NOMO-1 treated with DMSO at 0.1 percent for 48 hours (cell line): ENCODE measurements around the gene MAMDC2.

Source experiments
- DNase-seq: peaks from one replicate; lab custom pipeline; 2025; ENCODE audit not compliant: unreplicated experiment; lab: John Stamatoyannopoulos, UW

The MAMDC2 gene

DNA sequence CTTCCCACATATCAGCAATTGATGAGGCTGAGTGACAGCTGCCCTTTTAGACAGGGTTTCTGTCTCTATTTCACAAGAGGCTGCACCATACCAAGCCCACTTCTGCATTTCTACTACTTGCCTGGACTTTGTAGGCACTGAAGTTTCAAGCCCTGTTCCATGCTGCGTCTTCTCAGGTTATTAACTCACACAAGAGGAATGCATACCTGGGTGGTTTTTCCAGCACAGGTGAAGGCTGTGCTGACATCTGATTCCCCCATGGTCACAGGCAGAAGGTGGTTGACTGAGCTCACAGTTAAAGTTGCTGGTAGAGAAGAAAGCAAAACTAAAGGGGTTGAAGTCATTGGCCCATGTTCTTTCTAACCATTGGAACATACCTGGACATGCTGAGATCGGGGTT lies 86.6 kb downstream of the MAMDC2 start:
- no peak for DNase-seq

DNA sequence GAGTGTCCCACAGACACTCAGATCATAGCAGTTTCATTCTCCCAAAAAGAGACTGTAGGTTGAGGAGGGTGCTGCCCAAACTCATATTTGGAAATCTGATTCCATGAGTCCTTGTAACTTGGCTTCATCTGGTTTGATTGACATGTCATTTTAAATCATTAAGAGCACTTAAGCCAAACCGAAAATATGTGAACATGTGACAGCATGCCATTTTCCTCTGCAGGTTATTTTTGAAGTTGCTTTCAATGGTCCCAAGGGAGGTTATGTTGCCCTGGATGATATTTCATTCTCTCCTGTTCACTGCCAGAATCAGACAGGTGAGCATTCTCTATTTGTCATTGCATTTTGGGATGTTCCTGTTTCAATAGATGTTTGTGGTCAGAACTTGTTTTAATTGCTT lies 87.6 kb downstream of the MAMDC2 start:
- no peak for DNase-seq

DNA sequence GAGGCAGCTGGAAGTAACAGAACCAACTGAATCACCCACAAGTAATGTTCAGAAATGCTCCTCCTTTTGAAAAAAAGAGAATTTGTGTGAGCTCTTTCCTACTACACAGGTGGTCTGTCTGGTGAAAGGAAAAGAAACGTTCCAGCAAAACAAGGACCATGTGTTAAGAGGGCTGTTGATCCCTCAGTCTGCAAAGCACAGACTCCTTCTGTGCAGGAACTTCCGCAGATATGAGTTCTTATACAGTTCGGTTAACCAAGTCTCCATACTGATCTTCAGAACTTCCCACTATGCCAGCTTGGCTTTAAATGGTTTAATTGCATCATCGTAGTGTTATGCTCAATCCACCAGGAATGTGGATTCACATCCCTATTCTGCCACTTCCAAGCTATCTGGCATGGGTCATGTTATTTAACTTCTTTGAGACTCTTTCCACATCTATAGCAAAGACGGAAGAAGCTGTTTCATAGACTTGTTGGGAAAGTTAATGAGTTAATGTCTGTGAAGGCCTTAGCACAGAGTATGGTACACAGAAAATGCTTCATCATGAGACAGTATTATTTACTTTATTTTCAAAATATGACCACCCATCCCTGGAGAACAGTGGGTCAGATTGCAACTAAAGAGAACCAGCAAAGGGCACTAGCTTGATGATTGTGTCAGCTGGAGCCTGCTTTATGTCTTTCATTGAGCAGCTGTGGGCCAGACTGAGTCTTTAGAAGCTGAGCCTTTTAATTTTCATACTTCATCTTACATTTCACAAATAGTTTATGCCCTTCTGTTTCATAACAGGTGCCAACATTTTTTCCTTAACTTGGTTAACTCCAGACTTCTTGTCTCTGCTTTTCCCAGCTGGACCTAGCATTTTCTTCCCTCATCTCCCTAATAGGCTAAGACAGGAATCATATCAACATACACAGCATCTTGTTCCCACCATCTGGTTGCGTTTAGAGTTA lies 89.9 kb downstream of the MAMDC2 start:
- no peak for DNase-seq

DNA sequence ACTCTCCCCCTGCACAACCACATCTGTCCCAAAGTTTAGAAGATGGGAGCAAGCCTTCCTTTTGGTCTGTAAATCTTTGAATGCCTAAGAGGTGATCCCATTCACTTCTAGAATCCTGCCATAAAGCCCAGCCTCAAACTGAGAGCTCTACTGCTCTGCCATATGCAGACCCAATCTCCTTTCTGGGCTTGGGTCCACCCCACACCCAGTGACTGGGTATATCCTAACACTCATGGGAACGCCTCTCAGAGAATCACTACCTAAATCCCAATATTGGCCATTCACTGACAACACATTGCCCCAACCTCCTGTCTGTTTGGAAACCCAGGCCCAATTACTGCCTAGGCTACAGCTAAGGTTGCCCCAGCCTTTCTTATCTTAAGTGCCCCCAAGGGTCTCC lies 90.7 kb downstream of the MAMDC2 start:
- DNase-seq, result no peak

DNA sequence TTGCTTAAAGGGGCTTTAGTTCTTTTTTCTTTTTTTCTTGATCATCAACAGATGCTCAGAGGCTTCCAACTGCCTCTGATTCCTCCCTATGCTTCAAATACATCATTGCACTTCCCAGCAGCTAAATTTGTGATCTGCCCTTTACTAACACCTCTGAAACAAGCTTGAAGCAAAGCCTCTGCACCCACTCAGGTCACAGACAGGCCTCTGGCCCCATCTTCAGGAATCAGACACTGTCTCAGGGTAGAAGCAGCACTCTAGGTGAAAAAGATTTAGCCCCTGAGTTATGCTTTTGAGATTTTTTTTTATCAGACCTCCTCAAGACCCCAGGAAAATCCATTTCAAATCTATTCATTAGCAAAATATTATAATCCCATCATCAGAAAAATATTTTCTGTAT lies 91.5 kb downstream of the MAMDC2 start:
- DNase-seq, result no peak

DNA sequence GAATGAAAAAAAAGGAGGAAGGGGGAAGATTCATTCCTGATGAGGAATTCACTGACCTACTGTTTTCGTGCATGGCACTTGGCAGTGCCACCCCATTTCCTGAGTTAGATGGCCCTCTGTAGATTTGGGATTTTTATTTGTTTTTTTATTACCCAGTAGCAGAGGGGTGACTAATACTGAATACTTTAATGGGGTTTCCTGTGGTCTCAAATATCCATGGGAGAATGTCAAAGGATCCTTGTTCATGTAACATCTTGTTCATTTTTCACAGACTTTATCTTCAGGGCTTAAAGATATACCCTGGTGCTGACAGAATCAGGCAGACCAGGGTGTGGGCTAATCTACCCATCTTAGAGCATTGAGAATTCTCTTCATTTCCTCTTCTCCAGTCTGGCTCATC lies 93.0 kb downstream of the MAMDC2 start:
- no peak for DNase-seq

DNA sequence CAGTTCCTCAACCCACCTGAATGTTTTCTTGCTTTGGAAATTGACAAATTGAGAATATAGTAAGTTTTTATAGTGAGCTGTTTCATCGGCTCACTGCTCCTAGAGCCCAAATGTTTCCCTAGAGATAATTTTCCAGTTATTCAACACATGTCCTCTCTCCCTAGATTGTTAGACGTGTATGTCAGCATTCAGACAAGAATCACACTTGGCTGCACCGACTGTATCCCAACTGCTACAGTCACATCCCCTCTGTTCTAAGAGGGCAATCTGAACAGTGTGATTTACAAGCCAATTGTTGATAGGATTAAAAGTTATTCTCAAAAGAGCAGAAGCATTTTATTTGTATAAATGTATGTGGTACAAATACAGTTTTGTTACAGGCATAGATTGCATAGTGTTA lies 93.9 kb downstream of the MAMDC2 start:
- no peak for DNase-seq

DNA sequence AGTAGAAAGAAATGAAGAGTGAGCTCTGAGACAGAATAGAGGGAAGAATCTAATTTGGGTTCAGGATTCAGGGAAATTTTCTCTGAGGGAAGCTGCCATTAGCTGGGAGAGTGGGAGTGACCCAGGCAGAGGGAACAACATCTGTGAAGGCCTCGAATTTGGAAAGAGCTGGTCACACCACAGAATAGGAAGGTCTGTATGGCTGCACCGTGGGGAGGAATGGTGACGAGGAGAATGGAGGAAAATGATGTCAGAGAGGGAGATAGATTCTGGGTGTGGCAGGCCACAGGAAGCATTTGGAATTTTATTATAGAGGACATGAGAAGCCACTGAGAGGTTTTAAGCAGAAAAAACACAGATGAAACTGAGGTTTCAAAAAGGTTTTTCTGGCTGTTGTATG lies 98.5 kb downstream of the MAMDC2 start:
- DNase-seq, result no peak

DNA sequence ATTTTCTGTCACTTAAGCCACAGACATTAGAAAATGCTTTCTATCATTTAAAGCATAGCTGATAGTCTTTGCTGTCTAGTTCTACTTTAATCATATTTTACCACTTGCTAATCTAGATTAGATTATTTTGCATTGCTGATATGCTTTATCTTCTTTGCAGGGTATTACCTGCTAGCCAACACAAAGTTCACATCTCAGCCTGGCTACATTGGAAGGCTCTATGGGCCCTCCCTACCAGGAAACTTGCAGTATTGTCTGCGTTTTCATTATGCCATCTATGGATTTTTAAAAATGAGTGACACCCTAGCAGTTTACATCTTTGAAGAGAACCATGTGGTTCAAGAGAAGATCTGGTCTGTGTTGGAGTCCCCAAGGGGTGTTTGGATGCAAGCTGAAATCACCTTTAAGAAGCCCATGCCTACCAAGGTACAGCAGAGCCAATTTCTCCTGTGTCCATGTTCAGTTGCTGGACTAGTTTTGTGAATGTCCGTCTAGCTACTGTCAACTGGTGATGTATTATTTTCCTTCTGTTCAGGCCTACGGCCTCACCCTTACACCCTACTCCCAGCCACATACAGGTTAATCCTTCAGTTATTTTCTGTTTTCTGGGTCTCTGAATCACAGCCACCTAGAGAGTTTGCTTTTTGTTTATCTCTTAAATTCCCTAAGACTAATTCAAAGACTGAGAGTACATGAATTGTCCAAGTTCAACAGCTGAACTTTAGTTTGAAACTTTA lies 99.9 kb downstream of the MAMDC2 start:
- no peak for DNase-seq

DNA sequence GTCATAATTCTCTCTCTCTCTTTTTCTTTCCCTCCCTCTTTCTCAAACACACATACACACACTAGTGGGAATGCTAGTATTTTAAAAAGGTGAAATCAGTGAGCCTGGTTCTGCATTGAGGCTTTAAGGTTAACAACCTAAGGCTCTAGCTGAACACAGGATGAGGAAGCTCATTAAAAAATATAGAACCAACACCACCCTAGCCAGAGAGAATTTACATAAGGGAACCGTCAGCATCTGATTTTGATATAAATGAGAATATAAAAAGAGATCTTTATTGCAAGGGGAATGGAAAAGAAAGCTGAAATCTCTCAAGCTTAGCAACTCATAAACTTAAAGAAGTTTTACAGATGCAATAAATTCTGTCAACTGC lies 100.5 kb downstream of the MAMDC2 start:
- DNase-seq, result no peak

DNA sequence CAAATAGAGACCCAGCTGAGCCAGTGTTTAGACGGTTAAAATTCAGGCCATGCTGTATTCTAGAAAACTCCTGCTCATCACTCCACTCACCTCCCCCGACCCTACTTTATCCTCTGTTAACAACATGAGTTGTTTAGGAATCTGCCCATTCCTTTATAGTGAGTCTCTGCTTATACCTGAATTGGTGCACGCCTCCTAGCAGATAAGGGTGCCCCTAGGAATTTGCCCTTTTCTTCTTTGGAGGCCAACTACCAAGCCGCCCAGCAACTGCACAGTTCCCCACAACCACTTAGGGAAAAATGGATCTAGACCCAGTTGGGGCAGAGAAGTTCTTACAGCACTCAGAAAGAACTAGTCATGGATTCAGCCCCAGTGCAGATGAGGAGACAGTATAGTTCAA lies 102.3 kb downstream of the MAMDC2 start:
- no peak for DNase-seq

DNA sequence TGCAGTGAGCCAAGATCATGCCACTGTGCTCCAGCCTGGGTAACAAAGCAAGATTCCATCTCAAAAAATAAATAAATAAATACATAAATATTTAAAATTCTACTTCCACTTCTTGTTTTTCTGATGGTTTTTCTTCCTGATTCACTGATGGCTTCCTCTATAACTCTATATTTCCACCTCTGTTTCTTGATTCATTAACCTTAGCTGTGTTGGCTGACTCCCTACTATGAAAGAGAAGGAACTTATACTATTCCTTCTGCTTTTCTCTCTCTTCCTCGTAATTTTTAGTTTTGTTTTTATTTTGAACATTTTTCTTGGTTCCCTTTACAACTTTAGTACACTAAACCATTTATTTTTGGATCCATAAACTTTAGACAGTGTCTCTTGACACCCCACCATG lies 103.5 kb downstream of the MAMDC2 start:
- DNase-seq, result no peak

DNA sequence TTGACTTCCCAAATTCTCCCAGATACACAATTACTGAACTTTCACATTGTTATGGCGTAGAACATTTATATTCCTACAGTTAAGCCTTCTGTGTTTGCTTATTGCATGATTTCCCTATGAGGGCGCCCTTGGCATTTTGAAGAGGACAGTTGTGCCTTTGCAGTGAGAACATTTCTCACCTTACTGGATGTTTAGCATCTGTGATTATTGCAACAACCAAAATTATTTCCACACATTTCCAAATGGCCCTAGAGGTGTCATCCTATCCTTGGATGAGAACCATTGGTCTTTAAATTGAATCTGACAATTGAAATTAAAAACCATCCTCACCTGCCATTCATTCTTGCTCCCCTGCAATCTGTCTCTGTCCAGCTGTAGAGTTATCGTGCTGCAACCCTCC lies 104.0 kb downstream of the MAMDC2 start:
- DNase-seq, result no peak

DNA sequence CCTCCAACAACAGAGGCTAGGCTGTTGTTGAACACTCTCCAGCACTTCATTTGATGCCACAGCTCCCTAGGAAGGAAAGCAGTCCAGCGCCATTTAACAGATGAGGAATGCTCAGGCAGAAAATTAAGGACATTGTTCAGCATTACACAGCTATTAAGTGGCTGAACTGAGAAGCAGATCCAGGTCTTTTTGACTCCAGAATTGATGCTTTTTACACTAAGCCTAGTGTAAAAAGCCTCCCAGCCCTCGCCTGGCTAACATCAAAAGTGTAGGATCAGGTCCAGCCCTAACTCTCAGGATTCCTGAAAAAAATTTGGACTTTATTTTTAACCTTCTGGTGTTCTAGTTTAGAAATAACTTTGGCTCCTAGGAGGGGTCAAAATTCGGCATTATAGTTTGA lies 108.7 kb downstream of the MAMDC2 start:
- DNase-seq, result no peak

DNA sequence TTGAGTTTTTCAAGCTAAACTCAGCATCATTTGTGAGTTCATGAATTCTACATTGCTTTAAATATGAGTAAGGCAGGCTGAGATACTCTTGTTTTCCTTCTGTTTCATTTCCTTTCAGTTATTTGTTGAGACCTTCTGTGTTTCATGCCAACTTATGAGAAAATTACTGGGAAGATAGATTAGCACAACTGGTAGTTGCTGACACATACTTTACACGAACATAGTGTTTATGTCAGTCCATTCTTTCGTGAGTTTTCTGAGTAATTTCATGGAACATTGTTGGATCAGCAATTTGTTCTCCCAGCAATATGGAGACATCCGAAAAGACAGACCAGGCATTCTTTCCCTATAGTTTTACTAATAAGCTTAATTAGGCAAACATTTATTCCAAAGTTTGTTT lies 113.1 kb downstream of the MAMDC2 start:
- DNase-seq, result no peak

DNA sequence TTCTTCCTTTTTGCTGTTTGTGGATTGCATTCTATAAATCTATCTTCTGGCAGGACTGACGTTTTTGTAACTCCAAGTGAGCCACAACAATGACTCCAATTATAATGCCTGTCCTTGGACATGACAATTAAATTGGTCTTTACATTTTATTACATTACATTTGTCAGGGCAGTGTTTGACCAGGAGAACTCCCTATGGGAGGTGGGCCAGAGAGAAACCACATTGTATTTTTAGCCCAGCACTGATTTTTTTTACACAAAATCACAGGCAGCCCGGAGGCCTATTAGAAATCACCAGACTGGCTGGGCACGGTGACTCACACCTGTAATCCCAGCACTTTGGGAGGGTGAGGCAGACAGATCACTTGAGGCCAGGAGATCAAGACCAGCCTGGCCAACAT lies 116.0 kb downstream of the MAMDC2 start:
- no peak for DNase-seq

DNA sequence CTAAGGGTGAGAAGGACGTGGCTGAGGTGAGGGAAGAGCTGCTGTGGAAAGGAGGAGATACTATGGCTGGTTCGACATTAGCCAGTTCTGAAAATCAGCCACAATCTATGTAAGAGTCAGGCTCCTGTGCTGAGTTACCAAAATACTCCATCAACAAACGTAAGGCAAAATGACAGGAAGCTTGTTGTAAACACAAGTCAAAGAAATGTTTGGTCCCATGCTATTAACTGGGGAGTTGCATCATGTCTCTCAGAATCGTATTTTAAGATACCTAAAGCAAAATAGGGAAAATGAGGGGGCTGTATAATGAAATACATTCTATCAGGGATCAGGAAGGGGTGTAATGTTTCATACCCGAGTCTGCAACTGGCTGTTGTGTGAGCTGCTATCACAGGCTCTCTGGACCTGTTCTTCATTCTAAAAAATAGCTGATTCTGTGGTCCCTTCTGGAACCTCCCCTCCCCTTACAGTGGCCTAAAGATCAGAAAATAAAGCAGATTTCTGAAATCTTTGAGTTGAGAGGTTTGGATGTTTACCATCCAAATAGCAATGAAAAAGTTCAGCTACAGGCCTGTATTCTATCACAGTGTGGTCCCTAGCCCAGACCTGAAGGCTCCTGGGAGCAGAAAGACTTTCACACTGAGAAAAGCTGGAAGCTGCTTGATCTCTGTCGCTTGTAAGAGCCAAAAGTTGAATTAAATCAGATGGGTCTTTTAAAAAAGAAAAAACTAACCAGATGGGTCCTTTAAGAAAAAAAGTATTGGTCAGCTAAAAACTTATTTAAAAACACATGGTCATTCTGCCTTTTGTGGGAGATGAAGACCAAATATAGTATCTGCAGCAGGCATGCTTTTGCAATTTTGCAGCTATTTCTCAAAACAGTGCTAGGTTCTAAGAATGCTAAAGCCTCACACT lies 117.3 kb downstream of the MAMDC2 start:
- DNase-seq, result no peak

DNA sequence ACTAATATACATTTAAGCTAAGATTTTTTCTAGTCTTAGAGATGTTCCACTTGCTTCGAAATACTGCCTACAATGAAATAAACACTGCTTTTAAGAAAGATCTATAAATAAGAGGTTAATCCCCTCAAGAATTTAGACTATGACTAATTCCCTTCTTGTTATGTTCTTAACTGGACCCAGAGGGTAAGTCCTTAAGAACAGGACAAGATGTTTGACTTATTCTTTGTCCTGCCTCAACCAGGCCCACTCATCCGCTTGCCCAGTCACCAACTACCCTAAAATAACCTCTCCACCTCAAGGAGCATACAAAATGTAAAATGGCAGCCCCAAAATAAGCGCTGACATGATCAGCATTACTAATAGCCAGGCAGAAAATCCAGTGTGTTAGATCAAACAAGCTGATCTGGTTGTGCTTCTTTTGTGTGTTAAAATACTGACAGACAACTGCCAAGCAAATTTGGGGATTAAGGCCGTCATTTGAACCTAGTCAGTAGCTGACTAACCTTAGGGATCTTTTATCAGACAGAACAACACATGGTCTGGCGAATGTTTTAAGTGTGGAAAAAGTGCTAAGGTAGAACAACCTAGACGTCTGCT lies 121.5 kb downstream of the MAMDC2 start:
- no peak for DNase-seq

DNA sequence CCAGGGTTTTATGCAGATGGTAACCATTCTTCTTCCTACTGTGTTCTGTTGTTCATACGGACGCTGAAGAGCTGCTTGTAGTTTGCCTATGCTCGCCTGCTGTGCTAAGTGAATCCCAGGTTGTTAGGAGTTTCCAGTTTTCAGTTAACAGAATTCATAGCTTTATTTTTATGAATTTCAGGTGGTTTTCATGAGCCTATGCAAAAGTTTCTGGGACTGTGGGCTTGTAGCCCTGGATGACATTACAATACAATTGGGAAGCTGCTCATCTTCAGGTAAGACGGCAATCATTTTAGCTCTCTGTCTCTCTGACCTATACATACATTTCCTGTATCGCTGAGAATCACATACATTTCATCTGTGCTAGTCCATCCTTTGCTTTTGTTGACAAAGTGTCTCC lies 124.9 kb downstream of the MAMDC2 start:
- DNase-seq, result no peak

DNA sequence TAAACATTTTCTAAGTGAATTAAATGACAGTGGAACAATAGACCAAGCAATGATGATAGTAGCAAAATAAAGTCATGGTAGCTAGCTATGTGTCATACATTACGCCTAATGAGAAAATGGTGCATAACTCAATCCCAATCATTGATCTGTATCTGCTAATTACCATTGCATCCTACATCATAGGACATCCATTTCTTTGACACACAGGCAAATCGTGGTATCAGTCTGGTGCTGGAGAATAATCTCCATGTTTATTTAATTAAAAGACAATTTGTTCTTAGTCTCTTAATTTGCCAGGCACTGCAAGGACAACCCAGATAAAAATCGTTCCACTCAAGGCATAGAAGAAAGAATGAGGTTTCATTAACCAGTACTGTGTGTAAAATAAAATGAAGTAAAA lies 125.6 kb downstream of the MAMDC2 start:
- no peak for DNase-seq

DNA sequence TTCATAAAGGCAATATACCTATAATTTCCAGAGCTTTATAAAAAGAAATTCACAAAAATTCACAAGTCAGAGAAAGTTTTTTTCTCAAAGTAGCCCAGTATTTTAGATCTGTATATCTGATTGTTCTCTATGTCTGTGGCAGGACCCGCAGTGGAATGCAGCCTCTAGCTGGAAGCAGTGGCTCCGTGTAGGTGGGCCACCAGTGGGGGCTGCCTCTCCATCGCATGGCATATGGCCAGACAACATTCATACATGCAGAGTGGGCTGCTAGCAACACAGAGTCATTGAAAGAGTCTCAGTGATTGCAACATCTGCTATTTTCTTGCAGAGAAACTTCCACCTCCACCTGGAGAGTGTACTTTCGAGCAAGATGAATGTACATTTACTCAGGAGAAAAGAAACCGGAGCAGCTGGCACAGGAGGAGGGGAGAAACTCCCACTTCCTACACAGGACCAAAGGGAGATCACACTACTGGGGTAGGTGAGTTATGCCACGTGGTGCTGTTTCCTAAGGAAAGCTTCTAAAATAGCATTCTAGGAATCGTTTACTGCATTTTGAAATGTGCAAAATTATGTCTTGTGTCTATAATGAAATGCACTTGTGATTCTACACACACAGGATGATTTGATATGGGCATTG lies 126.6 kb downstream of the MAMDC2 start:
- no peak for DNase-seq
